HG02884 (cell line): ENCODE measurements around the gene KAZN.

Experiments used
- ATAC-seq: cut with Tn5 transposase; IDR thresholded peaks from one replicate; pipeline ENCODE4 v1.9.1; 2021; ENCODE audit warnings: mild to moderate bottlenecking, moderate library complexity; ENCODE audit not compliant: unreplicated experiment

KAZN gene

GRCh38 chr1:15094719-15095495 is 496.4 kb downstream of the KAZN start:
- ATAC-seq: no peak

DNA sequence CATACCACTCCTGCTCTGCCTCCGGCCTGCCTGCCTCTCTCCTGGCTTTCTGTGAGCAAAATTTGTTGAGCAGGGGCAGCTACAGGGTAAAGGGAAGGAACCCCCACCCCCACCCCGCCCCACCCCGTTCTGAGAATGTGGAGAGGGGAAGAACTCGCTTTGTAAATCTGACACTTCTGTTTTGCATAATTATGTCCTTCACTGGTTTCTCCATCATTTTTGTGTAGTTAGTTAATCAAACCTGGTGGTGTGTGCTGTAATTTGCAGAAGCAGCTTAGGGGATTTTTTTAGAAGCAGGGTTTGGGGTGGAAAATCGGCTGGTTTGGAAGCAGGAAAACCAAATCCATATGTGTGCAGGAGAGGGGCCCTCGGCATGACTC is 497.0 kb downstream of the KAZN start:
- ATAC-seq: no peak

DNA sequence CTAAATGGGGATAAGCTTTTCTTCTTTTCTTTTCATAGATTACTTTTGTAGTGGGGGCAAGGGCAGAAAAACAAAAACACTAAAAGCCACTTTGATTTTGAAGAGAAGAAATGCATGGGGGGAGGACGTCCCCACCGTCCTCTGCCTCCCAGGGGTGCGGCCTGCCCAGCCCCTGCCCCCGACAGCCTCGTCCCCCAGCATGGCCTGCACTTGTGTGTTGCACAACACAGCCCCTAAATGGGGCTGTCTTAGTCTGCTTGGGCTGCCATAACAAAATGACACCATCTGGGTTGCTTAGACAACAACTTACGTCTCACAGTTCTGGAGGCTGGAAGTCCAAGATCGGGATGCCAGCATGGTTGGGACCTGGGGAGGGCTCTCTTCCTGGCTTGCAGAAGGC is 497.8 kb downstream of the KAZN start:
- ATAC-seq: no peak

GRCh38 chr1:15098176-15099125 is 500.0 kb downstream of the KAZN start:
- no peak for ATAC-seq

GRCh38 chr1:15099441-15100120 is 501.1 kb downstream of the KAZN start:
- no peak for ATAC-seq

DNA sequence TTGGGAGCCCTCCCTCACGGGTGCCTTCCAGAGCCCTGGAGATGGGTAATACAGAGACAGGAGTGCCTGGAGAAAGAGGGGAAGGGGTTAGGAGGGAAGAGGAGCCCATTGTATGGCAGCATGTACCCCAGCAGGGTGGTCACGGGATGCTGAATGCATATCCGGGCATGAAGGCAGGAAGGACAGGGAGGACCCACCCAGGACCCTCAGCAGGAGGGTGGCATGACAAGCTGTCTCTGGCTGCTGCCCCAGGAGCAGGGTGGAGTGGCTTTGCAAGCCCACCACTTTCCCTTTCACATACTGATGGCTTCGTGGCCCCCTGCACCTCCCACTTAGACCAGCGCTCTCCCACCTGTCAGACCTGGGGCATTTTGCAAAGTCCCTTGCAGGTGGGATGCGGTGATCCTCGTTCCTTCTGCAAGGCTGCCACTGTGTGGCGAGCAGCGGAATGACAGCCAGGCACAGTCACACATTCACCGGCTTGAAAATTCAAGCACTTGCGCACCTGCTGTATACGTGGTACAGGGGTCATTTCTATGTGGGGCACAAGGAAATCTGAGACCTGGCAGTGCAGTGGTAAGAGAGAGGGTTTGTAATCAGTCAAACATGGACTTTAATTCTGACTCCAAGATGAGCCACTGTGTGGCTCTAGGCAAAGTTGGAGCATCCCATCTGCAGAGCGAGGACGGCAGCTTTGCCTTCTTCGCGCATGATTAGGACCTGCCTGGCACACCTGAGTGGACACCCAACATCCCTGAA is 501.8 kb downstream of the KAZN start:
- ATAC-seq: no peak

- ATAC-seq: no peak
These were observed 502.6 kb downstream of the KAZN start for GRCh38 chr1:15100880-15101760.

GRCh38 chr1:15101801-15102200 is 503.3 kb downstream of the KAZN start:
- no peak for ATAC-seq

GRCh38 chr1:15102646-15103045 is 504.2 kb downstream of the KAZN start:
- ATAC-seq: no peak

GRCh38 chr1:15103211-15103610 is 504.7 kb downstream of the KAZN start:
- no peak for ATAC-seq

GRCh38 chr1:15103906-15104305 is 505.4 kb downstream of the KAZN start:
- no peak for ATAC-seq

DNA sequence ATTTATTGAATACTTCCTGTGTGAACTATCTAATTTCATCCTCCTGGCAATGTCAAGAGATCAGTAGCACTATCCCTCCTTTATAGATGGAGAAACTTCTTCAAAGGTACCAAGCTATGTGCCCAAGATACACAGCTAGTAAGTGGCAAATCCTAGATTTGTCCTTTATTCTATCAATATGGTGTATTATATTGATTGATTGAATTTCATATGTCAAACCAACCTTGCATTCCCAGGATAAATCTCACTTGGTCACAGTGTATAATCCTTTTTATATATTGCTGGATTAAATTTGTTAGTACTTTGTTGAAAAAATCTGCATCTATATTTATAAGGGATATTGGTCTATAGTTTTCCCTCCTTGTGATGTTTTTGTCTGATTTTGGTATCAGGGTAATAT is 506.3 kb downstream of the KAZN start:
- ATAC-seq: no peak

DNA sequence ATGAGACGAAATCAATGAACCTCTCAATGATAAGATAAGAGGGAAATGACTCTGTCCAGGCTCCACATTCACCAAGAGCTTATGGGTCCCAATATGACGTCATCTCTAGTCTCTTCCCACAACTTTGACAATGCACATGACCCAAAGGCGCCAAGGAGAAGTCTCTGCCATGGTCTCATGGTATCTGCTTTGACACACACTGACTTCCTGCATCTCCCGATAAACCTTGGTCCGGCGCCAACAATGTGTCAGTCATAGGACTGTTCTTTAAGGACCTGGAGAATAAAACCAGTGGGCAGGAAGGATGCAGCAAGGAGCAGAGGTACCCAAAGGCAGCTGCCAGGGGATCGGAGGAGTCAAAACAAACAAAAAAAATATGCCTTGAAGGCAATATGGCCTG is 508.1 kb downstream of the KAZN start:
- no peak for ATAC-seq

DNA sequence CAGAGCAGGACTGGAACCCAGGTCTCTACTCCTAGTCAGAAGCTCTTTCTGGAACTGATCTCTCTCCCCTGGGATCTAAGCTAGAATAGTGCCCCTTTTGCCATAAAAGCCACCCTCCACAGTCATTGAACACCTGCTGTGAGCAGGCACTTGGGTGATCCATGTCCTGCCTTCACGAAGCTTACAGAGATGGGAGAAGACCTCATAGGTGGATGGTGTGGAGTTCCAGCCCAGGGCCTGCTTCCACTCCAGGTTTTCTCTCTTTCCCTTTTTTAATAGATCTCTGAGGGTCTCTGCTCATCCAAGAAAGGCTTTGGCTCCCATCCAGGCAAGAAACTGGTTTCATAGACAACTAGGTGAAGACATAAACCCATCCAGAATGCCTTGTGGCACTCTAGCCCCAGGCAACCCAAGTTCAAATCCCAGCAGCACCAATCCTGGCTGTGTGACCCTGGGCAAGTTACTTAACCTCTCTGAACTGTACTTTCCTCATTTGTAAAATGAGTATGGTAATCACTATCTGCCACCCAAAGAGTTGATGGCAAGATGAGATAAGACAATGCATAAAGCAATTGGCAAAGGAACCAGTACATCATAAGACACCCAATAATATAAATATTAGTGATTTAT is 508.7 kb downstream of the KAZN start:
- ATAC-seq: no peak

DNA sequence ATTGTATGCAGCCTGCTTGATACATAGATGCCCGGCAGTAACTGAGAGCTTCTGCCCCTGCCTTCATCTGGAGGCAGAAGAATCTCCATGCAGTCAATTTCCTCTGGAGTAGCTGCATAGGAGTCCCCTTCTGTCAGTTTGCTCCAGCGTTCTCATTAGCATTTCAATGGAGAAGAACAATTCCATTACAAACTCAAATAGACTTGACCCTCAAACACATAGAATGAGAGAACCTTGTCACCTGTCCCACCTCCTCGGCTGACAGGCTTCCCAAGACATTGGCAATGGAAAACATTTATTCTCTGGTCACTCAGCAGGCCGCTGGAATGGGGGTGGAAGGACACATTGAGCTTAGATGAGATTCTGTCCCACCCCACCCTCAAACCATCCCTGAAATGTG is 509.4 kb downstream of the KAZN start:
- no peak for ATAC-seq

- no peak for ATAC-seq
These were observed 511.8 kb downstream of the KAZN start for GRCh38 chr1:15110128-15110866.

DNA sequence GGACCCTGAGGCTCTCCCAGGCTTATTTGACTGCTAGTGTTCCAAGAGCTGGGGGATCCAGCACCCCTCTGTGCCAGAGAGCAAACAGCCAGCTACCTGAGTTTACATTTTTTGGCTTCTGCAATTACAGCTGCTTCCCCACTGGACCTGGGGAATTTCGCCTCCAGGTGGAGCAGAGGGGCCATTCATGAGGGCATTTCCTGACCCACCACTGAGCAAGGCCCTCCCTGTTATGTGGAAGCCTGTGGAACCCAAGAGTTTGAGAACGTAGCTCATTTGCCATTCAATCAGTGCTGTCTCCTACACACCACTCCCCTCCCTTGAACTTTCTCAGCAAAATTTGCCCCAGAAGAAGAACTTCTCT is 512.4 kb downstream of the KAZN start:
- no peak for ATAC-seq

DNA sequence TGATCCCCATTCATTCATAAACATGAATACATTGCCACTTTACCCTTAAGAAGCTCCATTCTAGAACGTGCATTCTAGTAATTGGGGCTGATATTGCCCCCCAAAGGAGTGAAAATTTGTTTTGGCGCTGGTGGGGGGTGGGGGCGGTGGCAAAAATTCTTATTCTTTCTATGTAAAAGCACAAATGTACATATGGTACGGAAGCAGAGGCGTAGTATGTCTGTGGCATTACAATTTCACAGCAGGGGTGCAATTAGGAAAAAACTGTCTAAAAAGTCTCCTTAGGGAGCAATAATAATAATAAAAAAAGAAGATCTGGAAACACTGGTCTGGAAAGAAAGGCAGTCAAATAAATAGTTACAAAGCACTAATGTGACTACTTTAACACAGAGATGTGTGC is 514.7 kb downstream of the KAZN start:
- ATAC-seq: no peak

DNA sequence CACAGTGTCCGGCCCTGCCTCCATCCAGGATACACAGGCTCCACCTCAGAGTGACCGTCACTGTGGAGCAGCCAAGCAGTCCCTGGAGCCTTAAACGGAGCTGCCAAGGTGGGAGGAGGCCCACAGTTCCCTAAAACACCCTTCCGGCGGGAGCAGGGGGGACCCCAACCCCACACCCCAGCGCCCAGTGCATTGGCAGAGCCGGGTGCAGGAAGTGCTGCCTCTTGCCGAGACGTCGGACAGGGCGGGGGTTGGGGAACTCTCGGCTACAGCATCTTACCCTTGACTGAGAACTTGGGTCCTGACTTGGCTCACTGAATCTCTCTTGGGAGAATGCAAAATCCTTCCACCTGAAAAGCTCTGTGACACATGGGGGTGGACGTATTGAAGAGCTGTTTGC is 516.4 kb downstream of the KAZN start:
- ATAC-seq: no peak
